ENCODE results near the gene YWHAB. TPM values are rescaled to one million over a fixed set of nuclear protein-coding genes. Genes with fewer than 3 reads are reported as not detected.

Gene YWHAB
- total and polyA plus RNA-seq, 2 donors (not counting 1 experiment from before 2014, with no cell fraction given), result 80.3 to 200 TPM

GRCh38 chr20:44946271-44946852, 60.9 kb downstream of the YWHAB start:
- no peak overlapping the region for H3K9ac ChIP-seq (ENCODE audit: low read length)
- H3K9me3 ChIP-seq (ENCODE audit: control extremely low read depth in 1 of 3, control insufficient read depth in 2 of 3, insufficient read depth in 1 of 3, low read length in 2 of 3), result no peaks in the 10 kb centered on the region
- CTCF ChIA-PET, result interaction anchor here (0.8 to 1.7 kb wide), 2 partner anchors 11 to 13 kb away, joined by 3 to 5 read pairs; partner anchors contain the start of gene TOMM34
- Mint-ChIP-seq H3K4me1 (no peaks in the 10 kb centered on the region), H3K27ac (no peak overlapping the region), H3K4me3 (no peak overlapping the region), H3K27me3 (no peaks in the 10 kb centered on the region), H3K9me3 (ENCODE audit: insufficient read depth) (no peaks in the 10 kb centered on the region)
- H4K20me1 ChIP-seq (ENCODE audit: control insufficient read depth, insufficient read depth, low read length, poor library complexity, severe bottlenecking), result peaks cover 5% of the 10 kb centered on the region
- no peak for TF ChIP-seq CTCF (IDR thresholded peaks at IDR 0.05)
- TF ChIP-seq EZH2 (IDR thresholded peaks at IDR 0.05; ENCODE audit: borderline replicate concordance, insufficient read depth, low read depth, low read length, poor library complexity, severe bottlenecking), result no peak
- H3K27ac ChIP-seq (ENCODE audit: low read length in 2 of 2), result no peak overlapping the region
- no peak for ATAC-seq (ENCODE audit: low read depth)
- H3K4me1 ChIP-seq (ENCODE audit: control insufficient read depth in 2 of 2, insufficient read depth in 2 of 2, low read length in 2 of 2), result no peaks in the 10 kb centered on the region
- H3K4me3 ChIP-seq (ENCODE audit: control extremely low read depth in 1 of 5, extremely low read depth in 1 of 5, insufficient read depth in 1 of 5, low read depth in 2 of 5, low read length in 4 of 5), result no peak overlapping the region
- H3K4me2 ChIP-seq (replicated peaks; ENCODE audit: low read depth, low read length, poor library complexity, severe bottlenecking), result no peak overlapping the region
- H3K79me2 ChIP-seq (ENCODE audit: control insufficient read depth, insufficient read depth, low read length), result peaks cover 6% of the 10 kb centered on the region
- peaks cover 2 to 89% of the 10 kb centered on the region in 2 experiments for H3K36me3 ChIP-seq (replicated peaks in 1 of 2; ENCODE audit: control extremely low read depth in 1 of 2, control insufficient read depth in 1 of 2, extremely low read depth in 1 of 2, insufficient read depth in 2 of 2, low read length in 1 of 2)
- WGBS (ENCODE audit: insufficient coverage), result no CpG with 5 or more reads among the region's 2 CpGs
- H3K27me3 ChIP-seq (replicated peaks in 1 of 4; ENCODE audit: control extremely low read depth in 1 of 4, control insufficient read depth in 3 of 4, insufficient read depth in 4 of 4, low read length in 3 of 4), result no peaks in the 10 kb centered on the region
- no peak for DNase-seq
- intact Hi-C loops (cut with micrococcal nuclease), result no loop called here
- H2AFZ ChIP-seq (ENCODE audit: insufficient read depth, low read depth, low read length, poor library complexity, severe bottlenecking), result no peak overlapping the region
- POLR2A ChIA-PET, result no interaction called here

- Histone ChIP-seq H3K9me3 (ENCODE audit: control extremely low read depth in 1 of 3, control insufficient read depth in 2 of 3, insufficient read depth in 1 of 3, low read length in 2 of 3) (no peaks in the 10 kb centered on the region), H3K27ac (ENCODE audit: low read length in 2 of 2) (no peak overlapping the region), H3K4me3 (ENCODE audit: control extremely low read depth in 1 of 5, extremely low read depth in 1 of 5, insufficient read depth in 1 of 5, low read depth in 2 of 5, low read length in 4 of 5) (no peak overlapping the region), H3K36me3 (replicated peaks in 1 of 2; ENCODE audit: control extremely low read depth in 1 of 2, control insufficient read depth in 1 of 2, extremely low read depth in 1 of 2, insufficient read depth in 2 of 2, low read length in 1 of 2) (peaks cover 4 to 90% of the 10 kb centered on the region in 2 experiments), H3K4me1 (ENCODE audit: control insufficient read depth in 2 of 2, insufficient read depth in 2 of 2, low read length in 2 of 2) (peaks cover 5 to 7% of the 10 kb centered on the region in 2 donors), H4K20me1 (ENCODE audit: control insufficient read depth, insufficient read depth, low read length, poor library complexity, severe bottlenecking) (no peaks in the 10 kb centered on the region), H2AFZ (ENCODE audit: insufficient read depth, low read depth, low read length, poor library complexity, severe bottlenecking) (no peak overlapping the region), H3K9ac (ENCODE audit: low read length) (no peak overlapping the region), H3K4me2 (replicated peaks; ENCODE audit: low read depth, low read length, poor library complexity, severe bottlenecking) (no peak overlapping the region), H3K79me2 (ENCODE audit: control insufficient read depth, insufficient read depth, low read length) (peaks cover 13% of the 10 kb centered on the region), H3K27me3 (replicated peaks in 1 of 4; ENCODE audit: control extremely low read depth in 1 of 4, control insufficient read depth in 3 of 4, insufficient read depth in 4 of 4, low read length in 3 of 4) (no peaks in the 10 kb centered on the region)
- 97% methylated on average over 5 of the region's 5 CpGs for WGBS (ENCODE audit: insufficient coverage)
- H3K27ac Mint-ChIP-seq, result no peak overlapping the region
- DNase-seq (no peak), ATAC-seq (ENCODE audit: low read depth) (no peak)
- H3K27me3 Mint-ChIP-seq, result no peaks in the 10 kb centered on the region
- no peaks in the 10 kb centered on the region for H3K9me3 Mint-ChIP-seq (ENCODE audit: insufficient read depth)
- no peak overlapping the region for H3K4me3 Mint-ChIP-seq
- ChIA-PET POLR2A (no interaction called here), CTCF (interaction anchor here (1.4 kb wide), 1 partner anchor 148 kb away, joined by 3 read pairs; no protein-coding TSS in a partner anchor)
- TF ChIP-seq EZH2 (IDR thresholded peaks at IDR 0.05; ENCODE audit: borderline replicate concordance, insufficient read depth, low read depth, low read length, poor library complexity, severe bottlenecking) (no peak), CTCF (IDR thresholded peaks at IDR 0.05) (no peak)
- intact Hi-C loops (cut with micrococcal nuclease), result no loop called here
- H3K4me1 Mint-ChIP-seq, result peaks cover 8% of the 10 kb centered on the region
Observed at GRCh38 chr20:44948107-44948506, 62.6 kb downstream of the YWHAB start.

All from B cell (primary cell).